SH-SY5Y (cell line): ENCODE results near the gene HK3.

ENCODE experiments used
- GATA2 ChIP-seq: IDR thresholded peaks from 2 replicates; pipeline ENCODE4 v1.6.1; 2011; ENCODE audit warnings: mild to moderate bottlenecking, low read depth, low read length
- GATA3 ChIP-seq: IDR thresholded peaks from 2 replicates; pipeline ENCODE4 v1.6.1; 2011; ENCODE audit warnings: low read depth, mild to moderate bottlenecking, low read length, moderate library complexity

- TF ChIP-seq GATA3 (no peak), GATA2 (no peak)
Measured at GRCh38 chr5:176935017-176935416, 35.9 kb upstream of the HK3 start.
